NB4 (cell line): ENCODE results near the gene PTMA.

Source experiments
- POLR2A ChIP-seq: IDR thresholded peaks from 2 replicates; pipeline ENCODE4 v1.6.1; 2011; ENCODE audit warnings: mild to moderate bottlenecking; ENCODE audit not compliant: insufficient read length; ENCODE audit errors: extremely low read depth
- TF ChIP-seq, protein P1 (sequence below): IDR thresholded peaks from one replicate; pipeline ENCODE4 v1.5.1; 2012; ENCODE audit warnings: low read depth, low read length
- TF ChIP-seq, protein P2 (sequence below): IDR thresholded peaks from 2 replicates; pipeline ENCODE4 v1.6.1; 2011; ENCODE audit warnings: low read depth, low read length

DNA sequence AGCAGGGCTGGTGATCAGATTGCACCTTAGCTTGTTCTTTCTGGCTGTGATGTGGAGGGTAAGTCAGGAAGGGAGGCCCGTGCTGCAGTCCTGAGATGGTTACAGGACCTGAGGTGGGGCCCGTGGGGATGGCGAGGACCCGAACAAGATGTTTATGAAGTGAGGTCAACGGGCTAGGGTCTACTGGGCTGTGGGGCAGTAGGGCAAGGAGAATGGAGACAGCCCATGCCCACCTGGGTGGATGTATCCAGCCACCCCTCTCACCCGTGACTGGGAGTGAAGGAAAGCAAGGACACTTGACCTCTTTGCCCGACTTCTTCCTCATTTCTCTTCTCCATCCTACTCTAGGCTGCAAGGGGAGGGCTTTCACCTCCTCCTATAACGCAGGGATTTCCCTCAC, 18.0 kb downstream of the PTMA start:
- TF ChIP-seq, protein P1, sequence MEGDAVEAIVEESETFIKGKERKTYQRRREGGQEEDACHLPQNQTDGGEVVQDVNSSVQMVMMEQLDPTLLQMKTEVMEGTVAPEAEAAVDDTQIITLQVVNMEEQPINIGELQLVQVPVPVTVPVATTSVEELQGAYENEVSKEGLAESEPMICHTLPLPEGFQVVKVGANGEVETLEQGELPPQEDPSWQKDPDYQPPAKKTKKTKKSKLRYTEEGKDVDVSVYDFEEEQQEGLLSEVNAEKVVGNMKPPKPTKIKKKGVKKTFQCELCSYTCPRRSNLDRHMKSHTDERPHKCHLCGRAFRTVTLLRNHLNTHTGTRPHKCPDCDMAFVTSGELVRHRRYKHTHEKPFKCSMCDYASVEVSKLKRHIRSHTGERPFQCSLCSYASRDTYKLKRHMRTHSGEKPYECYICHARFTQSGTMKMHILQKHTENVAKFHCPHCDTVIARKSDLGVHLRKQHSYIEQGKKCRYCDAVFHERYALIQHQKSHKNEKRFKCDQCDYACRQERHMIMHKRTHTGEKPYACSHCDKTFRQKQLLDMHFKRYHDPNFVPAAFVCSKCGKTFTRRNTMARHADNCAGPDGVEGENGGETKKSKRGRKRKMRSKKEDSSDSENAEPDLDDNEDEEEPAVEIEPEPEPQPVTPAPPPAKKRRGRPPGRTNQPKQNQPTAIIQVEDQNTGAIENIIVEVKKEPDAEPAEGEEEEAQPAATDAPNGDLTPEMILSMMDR = no peak
- TF ChIP-seq, protein P2, sequence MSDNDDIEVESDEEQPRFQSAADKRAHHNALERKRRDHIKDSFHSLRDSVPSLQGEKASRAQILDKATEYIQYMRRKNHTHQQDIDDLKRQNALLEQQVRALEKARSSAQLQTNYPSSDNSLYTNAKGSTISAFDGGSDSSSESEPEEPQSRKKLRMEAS = no peak
- TF ChIP-seq POLR2A = no peak
